Ecto neural progenitor cell (in vitro differentiated cells): Measurements from ENCODE around the gene MTFR2.

Source experiments
- DNase-seq: peaks from one replicate; pipeline ENCODE4 v3.0.0-alpha.2; 2018; ENCODE audit warnings: low spot score

Gene MTFR2

GRCh38 chr6:136249811-136250685 lies at the start of gene MTFR2:
Gene MTFR2 (minus strand): TSS chr6:136250311. CDS start chr6:136249099, 1,212 bp downstream.
- peak; percentile 96 for DNase-seq

DNA sequence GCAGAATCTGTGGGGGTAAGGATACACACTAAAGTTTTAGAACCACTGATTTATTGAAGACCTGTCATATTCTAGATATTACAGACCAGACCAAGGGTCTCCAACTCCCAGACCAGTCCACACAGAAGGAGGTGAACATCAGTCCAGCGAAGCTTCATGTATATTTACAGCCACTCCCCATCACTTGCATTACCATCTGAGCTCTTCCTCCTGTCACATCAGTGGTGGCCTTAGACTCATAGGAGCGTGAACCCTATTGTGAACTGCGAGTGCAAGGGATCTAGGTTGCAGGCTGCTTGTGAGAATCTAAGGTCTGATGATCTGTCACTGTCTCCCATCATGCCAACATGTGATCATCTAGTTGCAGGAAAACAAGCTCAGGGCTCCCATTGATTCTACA lies 44.5 kb upstream of the MTFR2 start:
- DNase-seq = no peak

- DNase-seq = no peak
Measured at GRCh38 chr6:136290410-136291010, 40.4 kb upstream of the MTFR2 start.

DNA sequence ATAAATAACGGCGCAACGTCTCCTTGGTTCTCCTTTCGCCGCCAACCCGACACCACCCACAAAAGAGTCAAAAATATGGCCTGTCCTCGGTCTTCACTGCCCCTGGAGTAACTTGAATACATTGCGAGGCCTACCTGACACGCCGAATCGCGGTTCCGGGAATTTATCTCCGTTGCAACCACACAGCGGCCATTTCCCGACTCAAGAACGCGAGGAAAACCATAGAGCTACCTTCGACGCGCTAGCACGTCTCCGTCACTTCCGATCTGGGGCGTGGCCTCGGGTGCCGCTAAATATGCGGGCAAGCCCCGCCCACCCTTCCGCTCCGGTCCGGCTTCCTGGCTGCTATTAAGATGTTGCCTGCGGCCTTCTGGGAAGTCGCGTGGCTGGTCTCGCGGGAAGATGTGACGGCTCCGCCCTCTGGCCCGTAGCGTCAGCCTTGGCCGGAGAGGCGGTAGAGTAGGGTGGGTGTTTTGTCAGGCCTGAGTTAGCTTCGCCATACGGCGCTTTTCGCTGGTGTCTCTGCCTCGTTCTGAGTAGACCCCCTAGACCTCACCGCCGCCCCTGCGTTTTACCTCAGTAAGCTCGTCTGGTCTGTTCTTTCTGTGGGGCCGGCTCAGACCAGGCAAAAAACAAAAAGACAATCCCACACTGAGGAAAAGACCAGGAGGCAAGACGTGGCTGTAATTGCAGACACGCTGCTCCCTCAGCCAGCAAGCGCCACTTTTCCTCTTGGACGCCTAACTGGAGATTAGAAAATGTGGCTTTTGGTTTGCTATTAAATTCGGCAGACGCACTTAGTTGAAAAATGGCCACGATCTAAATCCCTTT lies 39.7 kb upstream of the MTFR2 start, which contains the start of gene BCLAF1:
BCLAF1 (minus strand) TSS at position 268 of the 831 bp plus-strand sequence. CDS start 9,980 bp downstream, outside the sequence.
- peak; percentile 99 for DNase-seq

GRCh38 chr6:136289327-136289578 lies 39.1 kb upstream of the MTFR2 start:
- DNase-seq = peak; percentile 95

GRCh38 chr6:136288566-136289326 lies 38.6 kb upstream of the MTFR2 start:
- peak; percentile 84 for DNase-seq

- DNase-seq = no peak
Measured at GRCh38 chr6:136284909-136285308, 34.8 kb upstream of the MTFR2 start.

GRCh38 chr6:136282906-136283305 lies 32.8 kb upstream of the MTFR2 start:
- DNase-seq = no peak

DNA sequence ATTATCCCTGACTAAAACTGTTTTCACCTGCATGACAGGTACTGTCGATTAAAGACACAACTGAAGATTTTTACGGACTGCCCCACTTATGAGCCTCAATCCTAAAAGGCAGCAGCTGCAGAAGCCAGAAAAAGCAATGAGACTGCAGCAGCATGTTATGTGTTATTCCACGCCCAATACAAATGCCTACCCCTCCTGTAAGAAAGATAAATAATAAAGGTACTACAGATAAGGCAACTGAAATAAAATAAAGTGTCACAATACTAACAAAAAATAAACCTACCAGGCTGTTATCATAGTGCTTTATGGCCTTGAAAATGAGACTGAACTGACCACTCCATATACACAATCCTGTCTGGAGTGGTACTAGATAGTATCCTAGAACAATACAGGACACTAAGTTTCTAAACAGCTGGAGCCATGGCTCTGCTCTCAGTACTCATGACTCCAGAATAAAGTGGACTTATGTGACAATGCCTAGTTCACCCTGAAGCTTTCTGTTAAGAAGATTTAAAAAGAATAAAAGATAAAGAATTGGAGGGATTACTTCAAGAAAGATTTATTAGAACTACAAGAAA lies 30.0 kb upstream of the MTFR2 start:
- no peak for DNase-seq

GRCh38 chr6:136274062-136274461 lies 24.0 kb upstream of the MTFR2 start:
- no peak for DNase-seq

- no peak for DNase-seq
Measured at GRCh38 chr6:136265101-136265500, 15.0 kb upstream of the MTFR2 start.

- no peak for DNase-seq
Measured at GRCh38 chr6:136262940-136263339, 12.8 kb upstream of the MTFR2 start.

GRCh38 chr6:136254851-136255466 lies 4.8 kb upstream of the MTFR2 start:
- DNase-seq = no peak

- no peak for DNase-seq
Measured at GRCh38 chr6:136253734-136254133, 3.6 kb upstream of the MTFR2 start.

DNA sequence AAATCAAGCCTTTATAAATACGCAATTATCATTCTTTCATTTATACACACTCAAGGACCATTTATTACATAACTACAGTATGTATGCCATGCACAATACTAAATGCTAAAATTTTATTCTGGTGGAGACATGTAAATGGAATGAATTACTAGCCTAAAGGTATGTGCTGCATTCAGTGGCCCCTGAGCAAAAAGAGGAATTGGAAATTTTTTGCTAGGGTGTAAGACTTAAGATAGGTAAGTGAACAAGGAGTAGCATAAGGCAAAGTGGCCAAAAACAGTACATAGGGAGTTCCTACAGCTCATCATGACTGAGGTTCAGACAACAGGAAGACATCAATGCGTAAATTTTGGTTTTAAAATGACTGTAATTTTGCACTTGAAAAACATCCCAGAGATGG lies 2.3 kb upstream of the MTFR2 start:
- DNase-seq = no peak

GRCh38 chr6:136251394-136251793 lies 1.3 kb upstream of the MTFR2 start:
- no peak for DNase-seq

DNA sequence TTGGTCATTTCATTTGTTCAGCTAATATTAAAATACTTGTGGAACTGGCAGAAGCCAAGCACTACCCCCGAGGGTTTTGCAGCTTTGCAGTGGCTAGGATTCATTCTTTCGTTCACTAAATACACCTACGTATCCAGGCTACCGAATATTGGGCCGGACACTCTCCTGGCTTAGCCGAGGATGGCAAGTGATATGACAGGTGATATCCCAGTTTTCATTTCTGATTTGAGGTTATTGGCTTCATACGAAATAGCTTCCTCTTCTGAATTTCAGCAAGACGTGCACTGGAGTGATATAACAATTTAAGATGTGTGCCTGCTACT lies 536 bp upstream of the MTFR2 start:
- no peak for DNase-seq

DNA sequence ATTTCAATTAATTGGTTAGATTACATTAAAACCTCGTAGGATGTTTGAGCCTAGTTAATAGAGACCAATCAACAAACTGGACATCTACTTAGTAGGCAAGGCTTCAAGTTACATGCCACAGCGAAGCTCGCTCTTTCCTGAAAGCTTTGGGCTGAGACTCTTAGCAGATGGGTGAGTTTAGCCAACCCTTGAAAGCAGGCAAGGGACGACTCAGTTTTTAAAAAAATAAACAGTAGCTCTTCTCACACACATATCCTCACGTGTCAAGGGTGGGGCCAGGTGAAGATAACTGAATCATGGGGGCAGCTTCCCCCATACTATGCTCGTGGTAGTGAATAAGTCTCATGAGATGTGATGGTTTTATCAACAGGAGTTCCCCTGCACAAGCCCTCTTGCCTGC lies 775 bp downstream of the MTFR2 start:
- DNase-seq = no peak

DNA sequence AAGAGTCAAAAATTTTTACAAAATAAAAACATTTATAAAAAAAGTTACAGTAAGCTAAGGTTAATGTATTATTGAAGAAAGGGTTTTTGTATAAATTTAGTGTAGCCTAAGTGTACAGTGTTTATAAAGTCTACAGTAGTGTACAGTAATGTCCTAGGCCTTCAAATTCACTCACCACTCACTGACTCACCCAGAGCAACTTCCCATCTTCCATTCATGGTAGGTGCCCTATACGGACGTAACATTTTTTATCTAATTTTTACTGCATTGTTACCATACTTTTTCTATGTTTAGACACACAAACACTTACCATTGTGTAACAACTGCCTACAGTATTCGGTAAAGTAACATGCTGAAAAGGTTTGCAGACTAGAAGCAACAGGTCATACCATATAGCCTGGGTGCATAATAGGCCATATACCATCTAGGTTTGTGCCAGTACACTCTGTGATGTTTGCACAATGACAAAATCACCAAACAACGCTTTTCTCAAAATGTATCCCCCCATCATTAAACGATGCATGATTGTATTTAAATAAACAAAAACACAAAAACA lies 6.0 kb downstream of the MTFR2 start:
- DNase-seq = no peak

DNA sequence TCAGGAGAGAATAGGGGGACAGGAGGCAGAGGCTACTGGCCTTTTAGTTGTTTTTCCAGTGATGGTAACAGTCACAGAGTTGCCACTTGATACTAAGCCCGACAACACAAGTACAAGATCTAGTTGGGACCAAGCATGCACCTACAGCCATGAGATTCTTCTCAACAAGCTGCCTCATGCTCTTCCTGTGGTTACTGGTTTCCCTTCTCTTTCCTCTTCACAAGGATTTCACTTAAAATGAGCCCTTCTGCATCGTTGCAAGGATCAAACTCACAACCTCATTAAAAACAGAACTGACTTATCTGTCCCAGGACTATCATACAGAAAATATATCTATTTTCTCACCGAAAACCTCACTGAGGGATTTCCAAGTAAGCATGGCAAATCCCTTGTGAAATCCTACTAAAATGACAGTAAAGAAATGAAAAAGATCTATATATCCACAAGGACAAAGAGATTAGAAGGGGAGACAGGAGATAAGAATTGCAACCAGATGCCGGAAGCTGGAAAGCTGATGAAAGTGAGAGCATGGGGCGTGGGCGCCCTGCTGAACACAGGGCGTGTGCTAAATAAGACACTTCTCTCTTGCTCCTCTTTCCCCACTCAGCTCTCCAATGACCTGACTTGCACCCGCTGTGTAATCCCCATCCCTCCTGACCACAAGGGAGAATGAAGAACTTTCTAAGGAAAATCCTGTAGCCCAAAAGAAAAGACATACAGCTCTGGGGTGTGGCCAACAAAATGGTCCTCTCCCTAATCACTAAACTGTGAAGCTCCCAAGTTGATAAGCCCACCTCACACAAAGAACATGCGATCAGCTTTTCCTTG lies 13.4 kb downstream of the MTFR2 start:
- DNase-seq = no peak
